ENCODE results near the gene ATAD5. TPM values are rescaled to one million over a fixed set of nuclear protein-coding genes. Genes with fewer than 3 reads are reported as not detected.

The ATAD5 gene
- total and polyA plus RNA-seq, 2 of the 13 experiments (the other 11 are each of a cell fraction or from before 2014, with no cell fraction given), result 1.8 to 10.7 TPM

DNA sequence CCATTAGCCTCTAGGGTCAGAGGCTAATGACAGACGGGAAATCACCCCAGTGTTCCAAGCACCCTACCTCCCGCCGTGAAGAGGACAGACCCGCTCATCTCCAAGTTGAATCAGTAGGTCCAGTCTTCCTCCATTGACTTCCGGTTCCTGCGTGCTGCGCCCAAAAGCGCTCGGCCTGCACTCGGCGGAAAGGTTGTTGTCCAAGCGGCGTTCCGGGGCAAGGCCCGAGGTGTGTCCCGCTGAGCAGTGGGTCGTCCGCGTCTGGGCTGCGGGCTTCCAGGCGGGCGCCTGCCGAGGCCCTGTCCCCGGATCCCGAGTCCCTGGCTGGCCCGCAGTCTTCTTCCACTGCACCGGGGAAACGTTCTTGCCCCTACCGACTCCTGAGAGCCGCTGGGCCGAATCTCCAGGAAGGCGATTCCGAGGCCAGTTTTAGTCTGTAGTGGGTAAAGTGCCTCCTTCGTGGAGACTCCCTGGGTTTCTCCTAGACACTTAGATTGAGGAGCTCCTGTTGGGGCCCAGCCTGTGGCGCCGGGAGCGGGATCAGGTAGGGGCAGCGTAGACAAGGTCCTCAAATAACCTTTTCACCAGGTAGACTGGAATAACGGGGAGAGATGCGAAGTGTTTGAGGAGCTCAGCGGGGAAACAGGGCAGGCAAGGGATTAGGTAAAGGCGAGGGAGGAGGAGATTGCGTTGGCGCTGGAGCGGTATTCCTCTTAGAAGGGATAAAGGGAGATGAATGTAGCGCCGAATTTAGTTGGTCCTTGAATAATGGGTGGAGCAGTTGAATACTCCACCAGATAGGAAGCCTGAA lies 74.5 kb downstream of the ATAD5 start, which contains the start of gene TEFM (continued):
- TF ChIP-seq ZNF343 (CRISPR knock-in tag; IDR thresholded peaks at IDR 0.05) (peak; percentile 82; the same call in 1 of the 2 replicates), ARNTL (CRISPR knock-in tag; IDR thresholded peaks at IDR 0.05) (peak; percentile 87), XRCC5 (optimal IDR thresholded peaks at IDR 0.05; ENCODE audit: low read length) (peak; percentile 99), ZNF788 (CRISPR knock-in tag; IDR thresholded peaks at IDR 0.05; ENCODE audit: borderline replicate concordance) (peak; percentile 95), GATA4 (IDR thresholded peaks at IDR 0.05; ENCODE audit: borderline replicate concordance, low read depth) (0 out of 2 replicates have a peak, but pooled peaks have one; percentile 26), ZNF652 (CRISPR knock-in tag; IDR thresholded peaks at IDR 0.05; ENCODE audit: borderline replicate concordance, low read depth) (no peak), ZSCAN25 (CRISPR knock-in tag; IDR thresholded peaks at IDR 0.05) (peak; percentile 81; the same call in 1 of the 2 replicates), ZNF776 (CRISPR knock-in tag; IDR thresholded peaks at IDR 0.05) (peak; percentile 70; the same call in 1 of the 2 replicates), ZNF619 (CRISPR knock-in tag; IDR thresholded peaks at IDR 0.05) (no peak), TOPORS (CRISPR knock-in tag; IDR thresholded peaks at IDR 0.05) (peak; percentile 77; the same call in 1 of the 2 replicates), ZNF614 (CRISPR knock-in tag; IDR thresholded peaks at IDR 0.05; ENCODE audit: borderline replicate concordance) (peak; percentile 95), PRMT3 (CRISPR knock-in tag; IDR thresholded peaks at IDR 0.05; ENCODE audit: borderline replicate concordance, low read depth) (no peak), PRDM10 (CRISPR knock-in tag; IDR thresholded peaks at IDR 0.05; ENCODE audit: low read depth) (peak; percentile 73; the same call in 1 of the 2 replicates), RBM39 (IDR thresholded peaks at IDR 0.05; ENCODE audit: low read depth, low read length, poor library complexity, severe bottlenecking) (peak; percentile 94), DNMT1 (CRISPR knock-in tag; IDR thresholded peaks at IDR 0.05) (peak; percentile 87; the same call in 1 of the 2 replicates), HMG20B (CRISPR knock-in tag; conservative IDR thresholded peaks at IDR 0.05) (peak; percentile 64; the same call in 1 of the 2 replicates), CCDC6 (CRISPR knock-in tag; IDR thresholded peaks at IDR 0.05) (peak; percentile 21; the same call in 1 of the 2 replicates), ZSCAN21 (CRISPR knock-in tag; IDR thresholded peaks at IDR 0.05; ENCODE audit: borderline replicate concordance) (peak; percentile 97), TEAD3 (CRISPR knock-in tag; optimal IDR thresholded peaks at IDR 0.05; ENCODE audit: borderline replicate concordance) (peak; percentile 87), HNRNPLL (IDR thresholded peaks at IDR 0.05; ENCODE audit: low read depth, low read length, poor library complexity, severe bottlenecking) (peak; percentile 65), SAP130 (CRISPR knock-in tag; IDR thresholded peaks at IDR 0.05; ENCODE audit: low read depth) (peak; percentile 97), FOXP1 (IDR thresholded peaks at IDR 0.05) (no peak), FOXP1 (CRISPR knock-in tag; IDR thresholded peaks at IDR 0.05) (peak; percentile 69), ZBTB20 (CRISPR knock-in tag; IDR thresholded peaks at IDR 0.05; ENCODE audit: borderline replicate concordance, low read depth) (peak; percentile 90)
- TF ChIP-seq, protein P1, sequence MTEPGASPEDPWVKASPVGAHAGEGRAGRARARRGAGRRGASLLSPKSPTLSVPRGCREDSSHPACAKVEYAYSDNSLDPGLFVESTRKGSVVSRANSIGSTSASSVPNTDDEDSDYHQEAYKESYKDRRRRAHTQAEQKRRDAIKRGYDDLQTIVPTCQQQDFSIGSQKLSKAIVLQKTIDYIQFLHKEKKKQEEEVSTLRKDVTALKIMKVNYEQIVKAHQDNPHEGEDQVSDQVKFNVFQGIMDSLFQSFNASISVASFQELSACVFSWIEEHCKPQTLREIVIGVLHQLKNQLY (CRISPR knock-in tag; IDR thresholded peaks at IDR 0.05), result peak; percentile 43; the same call in 1 of the 2 replicates
- TF ChIP-seq, protein P2, sequence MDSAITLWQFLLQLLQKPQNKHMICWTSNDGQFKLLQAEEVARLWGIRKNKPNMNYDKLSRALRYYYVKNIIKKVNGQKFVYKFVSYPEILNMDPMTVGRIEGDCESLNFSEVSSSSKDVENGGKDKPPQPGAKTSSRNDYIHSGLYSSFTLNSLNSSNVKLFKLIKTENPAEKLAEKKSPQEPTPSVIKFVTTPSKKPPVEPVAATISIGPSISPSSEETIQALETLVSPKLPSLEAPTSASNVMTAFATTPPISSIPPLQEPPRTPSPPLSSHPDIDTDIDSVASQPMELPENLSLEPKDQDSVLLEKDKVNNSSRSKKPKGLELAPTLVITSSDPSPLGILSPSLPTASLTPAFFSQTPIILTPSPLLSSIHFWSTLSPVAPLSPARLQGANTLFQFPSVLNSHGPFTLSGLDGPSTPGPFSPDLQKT (CRISPR knock-in tag; IDR thresholded peaks at IDR 0.05; ENCODE audit: borderline replicate concordance), result peak; percentile 76; the same call in 1 of the 2 replicates

All from HepG2 (cell line).